GM10266 (cell line): ENCODE data around the gene UBALD2.

Experiments used
- DNase-seq: peaks from one replicate; pipeline ENCODE4 v3.0.0; 2012; ENCODE audit errors: extremely low spot score
- TF ChIP-seq, protein P1 (sequence below): IDR thresholded peaks from 2 replicates; pipeline ENCODE4 v1.5.1; 2012; ENCODE audit warnings: mild to moderate bottlenecking, low read depth; ENCODE audit not compliant: control insufficient read depth, insufficient read depth; ENCODE audit errors: missing control alignments

The UBALD2 gene

DNA sequence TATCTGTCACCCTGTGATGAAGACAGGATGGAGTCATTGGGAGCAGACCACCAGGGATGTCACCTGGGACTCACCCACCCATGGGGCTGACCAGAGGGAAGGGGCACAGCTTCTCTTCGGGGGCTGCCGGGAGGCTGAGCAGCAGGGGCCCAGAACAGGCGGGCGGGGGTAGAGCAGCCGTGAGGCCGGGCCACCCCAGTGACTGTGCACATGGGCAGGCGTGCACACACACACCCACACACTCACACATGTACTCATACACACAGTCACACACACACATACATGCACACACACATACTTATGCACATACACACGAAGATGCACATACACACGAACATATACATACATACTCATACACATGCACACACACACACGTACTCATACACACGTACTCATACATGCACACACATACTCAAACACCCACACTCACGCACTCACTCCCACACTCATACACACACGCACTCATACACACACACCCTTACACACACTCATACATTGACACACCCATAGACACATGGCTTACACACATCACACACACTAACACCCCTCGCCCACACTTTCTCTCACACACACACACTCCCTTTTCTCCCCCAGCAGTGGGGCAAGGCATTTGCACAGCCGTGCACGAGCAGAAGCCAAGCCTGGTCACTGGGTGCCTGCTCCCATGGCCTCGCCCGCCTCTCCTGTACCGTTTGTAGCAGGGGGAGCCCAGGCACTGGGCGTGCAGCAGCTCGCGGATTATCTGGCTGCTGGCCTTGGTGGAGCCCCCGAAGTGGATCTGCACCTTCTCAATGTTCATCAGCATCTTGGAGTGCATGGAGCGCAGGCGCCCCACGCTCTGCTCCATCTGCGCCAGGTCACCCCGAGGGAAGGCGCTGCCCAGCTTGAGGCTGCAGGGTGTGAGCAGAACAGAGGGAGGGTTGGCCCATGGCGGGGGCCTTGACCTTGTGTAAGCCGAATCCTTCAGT, 12.4 kb downstream of the UBALD2 start:
- TF ChIP-seq, protein P1, sequence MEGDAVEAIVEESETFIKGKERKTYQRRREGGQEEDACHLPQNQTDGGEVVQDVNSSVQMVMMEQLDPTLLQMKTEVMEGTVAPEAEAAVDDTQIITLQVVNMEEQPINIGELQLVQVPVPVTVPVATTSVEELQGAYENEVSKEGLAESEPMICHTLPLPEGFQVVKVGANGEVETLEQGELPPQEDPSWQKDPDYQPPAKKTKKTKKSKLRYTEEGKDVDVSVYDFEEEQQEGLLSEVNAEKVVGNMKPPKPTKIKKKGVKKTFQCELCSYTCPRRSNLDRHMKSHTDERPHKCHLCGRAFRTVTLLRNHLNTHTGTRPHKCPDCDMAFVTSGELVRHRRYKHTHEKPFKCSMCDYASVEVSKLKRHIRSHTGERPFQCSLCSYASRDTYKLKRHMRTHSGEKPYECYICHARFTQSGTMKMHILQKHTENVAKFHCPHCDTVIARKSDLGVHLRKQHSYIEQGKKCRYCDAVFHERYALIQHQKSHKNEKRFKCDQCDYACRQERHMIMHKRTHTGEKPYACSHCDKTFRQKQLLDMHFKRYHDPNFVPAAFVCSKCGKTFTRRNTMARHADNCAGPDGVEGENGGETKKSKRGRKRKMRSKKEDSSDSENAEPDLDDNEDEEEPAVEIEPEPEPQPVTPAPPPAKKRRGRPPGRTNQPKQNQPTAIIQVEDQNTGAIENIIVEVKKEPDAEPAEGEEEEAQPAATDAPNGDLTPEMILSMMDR: no peak
- no peak for DNase-seq

DNA sequence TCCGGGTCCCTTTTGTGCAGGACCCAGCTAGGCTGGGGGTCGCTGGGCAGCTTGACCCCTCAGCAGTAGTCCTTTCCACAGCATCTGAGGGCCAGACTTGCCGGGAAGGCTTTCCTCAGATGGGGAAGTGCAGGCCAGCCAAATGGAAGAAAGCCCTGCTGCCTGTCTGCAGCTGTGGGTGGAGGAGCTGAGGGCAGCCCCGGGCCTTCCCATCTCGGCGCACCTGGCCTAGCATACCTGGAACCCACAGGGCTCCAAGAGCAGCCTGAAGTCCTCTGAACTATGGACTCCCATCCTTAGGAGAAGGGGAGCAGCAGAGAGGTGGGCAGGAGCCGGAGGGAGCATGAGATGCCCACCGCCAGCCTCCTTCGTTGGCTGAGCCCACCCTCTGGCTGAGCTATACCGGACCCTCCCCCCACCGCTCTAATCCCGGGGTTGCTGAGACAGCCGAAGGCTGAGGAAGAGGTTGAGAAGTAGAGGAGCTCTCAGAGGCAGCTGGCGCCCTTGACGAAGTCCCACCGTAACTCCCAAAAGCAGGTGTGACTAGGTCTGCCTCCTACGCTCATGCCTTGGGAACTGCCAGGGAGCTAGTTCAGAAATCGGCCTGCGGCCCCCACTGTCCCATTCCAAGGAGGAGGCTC, 13.2 kb downstream of the UBALD2 start:
- DNase-seq: no peak
- TF ChIP-seq, protein P1: no peak

DNA sequence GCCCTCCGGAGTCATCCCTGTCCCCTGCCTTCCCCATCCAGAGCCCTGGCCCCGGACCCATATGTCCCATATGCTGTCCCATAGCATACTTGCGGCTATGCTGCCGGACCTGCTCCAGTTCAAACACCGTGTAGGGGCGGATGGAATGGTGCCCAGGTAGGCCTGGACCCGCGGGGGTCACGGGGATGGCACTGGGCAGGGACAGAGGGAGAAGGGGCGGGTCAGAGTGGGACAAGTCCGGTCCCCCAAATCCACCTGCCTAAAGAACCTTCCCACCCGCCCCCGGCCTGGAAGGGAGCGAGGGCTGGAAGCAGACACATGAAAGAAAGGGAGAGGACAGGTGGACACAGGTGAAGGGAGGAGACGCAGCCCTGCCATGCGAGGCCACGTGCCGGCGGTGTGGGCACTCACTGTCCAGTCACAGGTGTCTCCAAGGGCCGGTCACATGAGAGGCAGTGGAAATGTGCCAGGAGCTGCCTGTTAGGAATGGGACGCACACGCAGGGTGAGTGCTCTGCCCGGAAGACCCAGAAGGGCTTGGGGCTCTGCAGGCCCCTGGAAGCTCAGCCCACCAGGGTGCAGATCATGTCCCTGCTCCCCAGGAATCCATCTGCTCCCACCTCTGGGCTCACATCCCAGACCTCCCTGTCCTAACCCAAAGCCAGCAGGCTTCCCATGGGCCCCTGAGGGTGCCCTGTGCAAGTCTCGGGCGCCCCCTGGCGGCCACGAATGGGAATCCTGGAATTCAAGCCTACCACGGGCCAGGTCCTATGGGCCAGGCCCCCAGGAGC, 14.0 kb downstream of the UBALD2 start:
- TF ChIP-seq, protein P1: peak; percentile 90
- DNase-seq: peak; percentile 85

DNA sequence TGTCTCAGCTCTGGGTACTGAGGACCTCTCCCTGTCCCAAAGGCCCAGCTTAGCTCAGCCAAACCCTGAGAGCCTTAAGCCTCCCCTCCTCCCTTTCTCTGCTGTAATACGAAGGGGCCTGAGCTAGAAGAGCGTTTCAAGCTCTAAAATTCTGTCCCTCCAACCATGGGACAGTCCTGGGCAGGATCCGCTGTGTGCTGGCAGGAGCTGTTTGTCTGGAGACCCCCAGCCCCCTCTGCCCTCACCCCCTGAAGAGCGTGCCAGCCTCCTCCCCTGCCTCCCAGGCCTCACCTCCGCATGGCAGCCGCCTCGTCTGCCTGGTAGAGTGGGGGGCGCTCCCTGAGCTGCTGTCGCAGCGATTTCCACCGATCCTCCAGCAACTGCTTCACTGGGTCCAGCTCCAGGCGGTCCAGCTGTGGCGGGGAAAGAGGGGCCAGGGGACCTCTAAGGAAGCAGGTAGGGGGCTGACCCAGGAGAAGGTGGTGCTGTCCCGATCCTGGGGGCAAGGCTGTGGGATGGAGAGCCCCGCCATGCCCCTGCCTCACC, 14.7 kb downstream of the UBALD2 start:
- TF ChIP-seq, protein P1: no peak
- no peak for DNase-seq

DNA sequence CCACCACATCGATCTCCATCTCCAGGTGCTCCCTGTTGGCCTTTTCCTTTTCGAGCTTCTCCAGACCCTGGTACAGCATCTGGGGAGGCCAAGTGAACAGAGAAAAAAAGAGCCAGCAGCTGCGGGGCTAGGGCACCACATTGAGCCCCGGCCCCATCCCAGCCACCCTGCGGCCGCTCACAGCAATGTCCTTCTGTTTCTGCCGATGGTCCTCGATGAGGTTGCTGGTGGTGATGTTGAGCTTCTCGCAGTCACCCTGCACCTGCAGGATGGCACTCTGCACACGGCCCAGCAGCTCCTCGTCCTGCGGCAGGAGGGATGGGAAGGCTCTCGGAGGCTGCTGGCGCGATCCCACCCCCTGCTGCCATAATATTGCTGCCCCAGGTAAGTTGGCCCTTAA, 15.5 kb downstream of the UBALD2 start:
- DNase-seq: no peak
- TF ChIP-seq, protein P1: no peak

DNA sequence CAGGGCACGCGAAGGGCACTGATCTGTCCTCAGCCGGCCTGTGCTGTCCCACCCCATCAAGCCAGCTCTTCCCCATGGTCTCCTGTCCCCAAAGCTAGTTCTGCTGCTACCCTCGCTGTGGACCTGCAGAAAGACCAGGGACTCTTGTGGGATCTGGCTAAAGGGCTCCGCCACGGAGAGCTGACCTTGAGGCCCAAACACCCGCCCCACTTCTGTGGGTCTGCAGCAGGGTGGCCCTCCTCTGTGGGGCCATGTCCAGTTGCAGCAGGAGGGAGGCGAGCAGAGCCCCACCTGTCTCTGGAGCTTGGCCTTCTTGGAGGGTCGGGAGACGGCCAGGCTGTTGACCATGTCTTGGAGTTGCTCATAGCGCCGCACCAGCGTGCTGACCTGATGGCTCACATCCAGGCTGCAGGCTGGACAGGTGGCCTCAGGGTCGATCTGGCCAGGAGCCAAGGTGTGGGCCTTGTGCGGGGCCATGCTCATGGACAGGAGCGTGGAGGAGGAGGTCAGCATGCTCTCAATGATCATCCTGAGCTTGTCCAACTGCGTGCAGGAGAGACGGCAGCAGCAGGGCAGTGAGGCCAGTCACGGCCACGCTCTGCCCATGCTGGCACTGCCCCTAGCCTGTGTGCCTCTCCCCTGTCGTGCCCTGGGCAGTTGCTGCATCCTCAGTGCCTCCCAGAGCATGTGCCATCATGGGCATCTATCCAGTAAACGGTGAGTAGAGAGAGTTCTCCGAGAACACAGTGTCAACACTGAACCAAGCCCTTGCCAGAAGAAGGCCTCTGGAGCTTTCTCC, 16.6 kb downstream of the UBALD2 start:
- DNase-seq: no peak
- TF ChIP-seq, protein P1: no peak
